ENCODE results near the gene SLC29A3.

Gene SLC29A3

GRCh38 chr10:71382757-71383156 lies 63.7 kb downstream of the SLC29A3 start:
- Histone ChIP-seq H3K9me3 (ENCODE audit: control insufficient read depth, insufficient read depth, low read length) (no peaks in the 10 kb centered on the region), H3K4me3 (ENCODE audit: low read depth, low read length) (no peak overlapping the region), H3K27me3 (ENCODE audit: control insufficient read depth, insufficient read depth, low read length) (no peaks in the 10 kb centered on the region), H3K4me1 (ENCODE audit: control insufficient read depth, insufficient read depth, low read length) (no peaks in the 10 kb centered on the region), H3K27ac (ENCODE audit: low read depth, low read length) (no peak overlapping the region), H3K36me3 (ENCODE audit: control insufficient read depth, insufficient read depth, low read length) (no peaks in the 10 kb centered on the region), H3K9ac (ENCODE audit: low read depth, low read length) (no peak overlapping the region)

- Histone ChIP-seq H3K27me3 (ENCODE audit: control insufficient read depth, insufficient read depth, low read length) (no peaks in the 10 kb centered on the region; the same call in 1 of the 2 replicates), H3K27ac (ENCODE audit: low read depth, low read length) (no peak overlapping the region), H3K36me3 (ENCODE audit: control insufficient read depth, insufficient read depth, low read length) (no peaks in the 10 kb centered on the region), H3K4me1 (ENCODE audit: control insufficient read depth, insufficient read depth, low read length) (no peaks in the 10 kb centered on the region), H3K9me3 (ENCODE audit: control insufficient read depth, insufficient read depth, low read length) (no peaks in the 10 kb centered on the region), H3K9ac (ENCODE audit: low read depth, low read length) (no peak overlapping the region), H3K4me3 (ENCODE audit: low read depth, low read length) (no peak overlapping the region)
These were observed 65.1 kb downstream of the SLC29A3 start for GRCh38 chr10:71383972-71384687.

- Histone ChIP-seq H3K27me3 (ENCODE audit: control insufficient read depth, insufficient read depth, low read length) (peaks cover 4% of the 10 kb centered on the region; the same call in 1 of the 2 replicates), H3K36me3 (ENCODE audit: control insufficient read depth, insufficient read depth, low read length) (no peaks in the 10 kb centered on the region), H3K27ac (ENCODE audit: low read depth, low read length) (no peak overlapping the region), H3K4me1 (ENCODE audit: control insufficient read depth, insufficient read depth, low read length) (peaks cover 8% of the 10 kb centered on the region; the same call in 1 of the 2 replicates), H3K9ac (ENCODE audit: low read depth, low read length) (no peak overlapping the region), H3K4me3 (ENCODE audit: low read depth, low read length) (no peak overlapping the region), H3K9me3 (ENCODE audit: control insufficient read depth, insufficient read depth, low read length) (no peaks in the 10 kb centered on the region)
These were observed 69.1 kb downstream of the SLC29A3 start for GRCh38 chr10:71388171-71388570.

GRCh38 chr10:71388583-71389310 lies 69.7 kb downstream of the SLC29A3 start:
- peaks cover 8% of the 10 kb centered on the region for H3K27me3 ChIP-seq (ENCODE audit: control insufficient read depth, insufficient read depth, low read length)
- H3K27ac ChIP-seq (ENCODE audit: low read depth, low read length), result no peak overlapping the region

GRCh38 chr10:71389768-71390460 lies 70.9 kb downstream of the SLC29A3 start:
- no peak overlapping the region for H3K9ac ChIP-seq (ENCODE audit: low read depth, low read length)
- H3K9me3 ChIP-seq (ENCODE audit: control insufficient read depth, insufficient read depth, low read length), result no peaks in the 10 kb centered on the region
- H3K4me3 ChIP-seq (ENCODE audit: low read depth, low read length), result no peak overlapping the region
- peaks cover 12% of the 10 kb centered on the region for H3K27me3 ChIP-seq (ENCODE audit: control insufficient read depth, insufficient read depth, low read length)
- H3K36me3 ChIP-seq (ENCODE audit: control insufficient read depth, insufficient read depth, low read length), result no peaks in the 10 kb centered on the region
- H3K4me1 ChIP-seq (ENCODE audit: control insufficient read depth, insufficient read depth, low read length), result peaks cover 8% of the 10 kb centered on the region; the same call in 1 of the 2 replicates
- no peak overlapping the region for H3K27ac ChIP-seq (ENCODE audit: low read depth, low read length)

More at GRCh38 chr10:71388583-71389310, 69.7 kb downstream of the SLC29A3 start:
- Histone ChIP-seq H3K36me3 (ENCODE audit: control insufficient read depth, insufficient read depth, low read length) (no peaks in the 10 kb centered on the region), H3K9me3 (ENCODE audit: control insufficient read depth, insufficient read depth, low read length) (no peaks in the 10 kb centered on the region), H3K4me3 (ENCODE audit: low read depth, low read length) (no peak overlapping the region), H3K9ac (ENCODE audit: low read depth, low read length) (no peak overlapping the region), H3K4me1 (ENCODE audit: control insufficient read depth, insufficient read depth, low read length) (peaks cover 8% of the 10 kb centered on the region; the same call in 1 of the 2 replicates)

GRCh38 chr10:71390461-71390835 lies 71.4 kb downstream of the SLC29A3 start:
- peaks cover 18% of the 10 kb centered on the region for H3K27me3 ChIP-seq (ENCODE audit: control insufficient read depth, insufficient read depth, low read length)
- peaks cover 8% of the 10 kb centered on the region; the same call in 1 of the 2 replicates for H3K4me1 ChIP-seq (ENCODE audit: control insufficient read depth, insufficient read depth, low read length)
- no peaks in the 10 kb centered on the region for H3K9me3 ChIP-seq (ENCODE audit: control insufficient read depth, insufficient read depth, low read length)
- H3K27ac ChIP-seq (ENCODE audit: low read depth, low read length), result no peak overlapping the region
- no peak overlapping the region for H3K9ac ChIP-seq (ENCODE audit: low read depth, low read length)
- H3K4me3 ChIP-seq (ENCODE audit: low read depth, low read length), result no peak overlapping the region
- no peaks in the 10 kb centered on the region for H3K36me3 ChIP-seq (ENCODE audit: control insufficient read depth, insufficient read depth, low read length)

- Histone ChIP-seq H3K9me3 (ENCODE audit: control insufficient read depth, insufficient read depth, low read length) (no peaks in the 10 kb centered on the region), H3K4me3 (ENCODE audit: low read depth, low read length) (no peak overlapping the region), H3K27me3 (ENCODE audit: control insufficient read depth, insufficient read depth, low read length) (peaks cover 24% of the 10 kb centered on the region), H3K4me1 (ENCODE audit: control insufficient read depth, insufficient read depth, low read length) (peaks cover 12% of the 10 kb centered on the region; the same call in 1 of the 2 replicates), H3K9ac (ENCODE audit: low read depth, low read length) (no peak overlapping the region), H3K36me3 (ENCODE audit: control insufficient read depth, insufficient read depth, low read length) (no peaks in the 10 kb centered on the region), H3K27ac (ENCODE audit: low read depth, low read length) (no peak overlapping the region)
These were observed 72.0 kb downstream of the SLC29A3 start for GRCh38 chr10:71390921-71391690.

GRCh38 chr10:71391701-71392100 lies 72.6 kb downstream of the SLC29A3 start:
- Histone ChIP-seq H3K9me3 (ENCODE audit: control insufficient read depth, insufficient read depth, low read length) (no peaks in the 10 kb centered on the region), H3K27me3 (ENCODE audit: control insufficient read depth, insufficient read depth, low read length) (peaks cover 28% of the 10 kb centered on the region), H3K4me3 (ENCODE audit: low read depth, low read length) (no peak overlapping the region), H3K36me3 (ENCODE audit: control insufficient read depth, insufficient read depth, low read length) (no peaks in the 10 kb centered on the region), H3K4me1 (ENCODE audit: control insufficient read depth, insufficient read depth, low read length) (peaks cover 13% of the 10 kb centered on the region; the same call in 1 of the 2 replicates), H3K9ac (ENCODE audit: low read depth, low read length) (no peak overlapping the region), H3K27ac (ENCODE audit: low read depth, low read length) (no peak overlapping the region)

GRCh38 chr10:71392292-71392691 lies 73.2 kb downstream of the SLC29A3 start:
- Histone ChIP-seq H3K4me3 (ENCODE audit: low read depth, low read length) (no peak overlapping the region), H3K36me3 (ENCODE audit: control insufficient read depth, insufficient read depth, low read length) (no peaks in the 10 kb centered on the region), H3K9me3 (ENCODE audit: control insufficient read depth, insufficient read depth, low read length) (no peaks in the 10 kb centered on the region), H3K27ac (ENCODE audit: low read depth, low read length) (no peak overlapping the region), H3K9ac (ENCODE audit: low read depth, low read length) (no peak overlapping the region), H3K4me1 (ENCODE audit: control insufficient read depth, insufficient read depth, low read length) (peaks cover 13% of the 10 kb centered on the region; the same call in 1 of the 2 replicates), H3K27me3 (ENCODE audit: control insufficient read depth, insufficient read depth, low read length) (peaks cover 33% of the 10 kb centered on the region)
